ENCODE results near the gene EFCAB14.
"Not testable (repeated sequence)": the region's sequence is repeated elsewhere in the genome, so short reads cannot be mapped to it uniquely, and the experiment has no call there.

Gene EFCAB14

GRCh38 chr1:46699666-46700065 lies 19.2 kb downstream of the EFCAB14 start:
- no peak for DNase-seq (ENCODE audit: extremely low spot score)
- TF ChIP-seq HDGF (IDR thresholded peaks at IDR 0.05; ENCODE audit: borderline replicate concordance) (no peak), FOXK2 (IDR thresholded peaks at IDR 0.05) (no peak), LEF1 (IDR thresholded peaks at IDR 0.05; ENCODE audit: borderline replicate concordance) (no peak), NFRKB (IDR thresholded peaks at IDR 0.05) (no peak), PKNOX1 (IDR thresholded peaks at IDR 0.05) (no peak), FOXM1 (IDR thresholded peaks at IDR 0.05; ENCODE audit: borderline replicate concordance) (no peak), FOXA1 (IDR thresholded peaks at IDR 0.05) (no peak), SUZ12 (IDR thresholded peaks at IDR 0.05) (no peak), ZNF384 (IDR thresholded peaks at IDR 0.05) (no peak), BHLHE40 (IDR thresholded peaks at IDR 0.05; ENCODE audit: borderline replicate concordance) (no peak), L3MBTL2 (conservative IDR thresholded peaks at IDR 0.05) (no peak), ARNT (IDR thresholded peaks at IDR 0.05) (no peak), SP1 (IDR thresholded peaks at IDR 0.05) (no peak)
- ChIA-PET CTCF (interaction anchor here (0.6 kb wide), 1 partner anchor 75 kb away, joined by 3 read pairs; no protein-coding TSS in a partner anchor), POLR2A (no interaction called here)

GRCh38 chr1:46697053-46697452 lies 21.9 kb downstream of the EFCAB14 start:
- DNase-seq (ENCODE audit: extremely low spot score): no peak
- POLR2A ChIA-PET: no interaction called here
- CTCF ChIA-PET: interaction anchor here (0.6 kb wide), 1 partner anchor 66 kb away, joined by 4 read pairs; no protein-coding TSS in a partner anchor
- TF ChIP-seq ELF4 (IDR thresholded peaks at IDR 0.05): no peak
- no peak for TF ChIP-seq ZNF384 (IDR thresholded peaks at IDR 0.05)
- TF ChIP-seq L3MBTL2 (conservative IDR thresholded peaks at IDR 0.05): no peak
- TF ChIP-seq FOXM1 (IDR thresholded peaks at IDR 0.05; ENCODE audit: borderline replicate concordance): no peak
- TF ChIP-seq BHLHE40 (IDR thresholded peaks at IDR 0.05; ENCODE audit: borderline replicate concordance): no peak
- TF ChIP-seq FOXA1 (IDR thresholded peaks at IDR 0.05): no peak
- no peak for TF ChIP-seq PKNOX1 (IDR thresholded peaks at IDR 0.05)
- TF ChIP-seq SUZ12 (IDR thresholded peaks at IDR 0.05): no peak
- no peak for TF ChIP-seq TARDBP (IDR thresholded peaks at IDR 0.05)
- no peak for TF ChIP-seq HDGF (IDR thresholded peaks at IDR 0.05; ENCODE audit: borderline replicate concordance)
- no peak for TF ChIP-seq ARNT (IDR thresholded peaks at IDR 0.05)
- TF ChIP-seq LEF1 (IDR thresholded peaks at IDR 0.05; ENCODE audit: borderline replicate concordance): no peak
- no peak for TF ChIP-seq CTBP1 (IDR thresholded peaks at IDR 0.05; ENCODE audit: borderline replicate concordance)
- no peak for TF ChIP-seq SP1 (IDR thresholded peaks at IDR 0.05)

GRCh38 chr1:46694676-46695075 lies 24.2 kb downstream of the EFCAB14 start:
- DNase-seq (ENCODE audit: extremely low spot score); POLR2A ChIA-PET; CTCF ChIA-PET: not testable (repeated sequence)

- POLR2A ChIA-PET: no interaction called here
- TF ChIP-seq SUZ12 (IDR thresholded peaks at IDR 0.05) (no peak), LEF1 (IDR thresholded peaks at IDR 0.05; ENCODE audit: borderline replicate concordance) (no peak), ARNT (IDR thresholded peaks at IDR 0.05) (no peak), HDGF (IDR thresholded peaks at IDR 0.05; ENCODE audit: borderline replicate concordance) (no peak), FOXK2 (IDR thresholded peaks at IDR 0.05) (no peak), TARDBP (IDR thresholded peaks at IDR 0.05) (no peak), PKNOX1 (IDR thresholded peaks at IDR 0.05) (no peak), SP1 (IDR thresholded peaks at IDR 0.05) (no peak), NFRKB (IDR thresholded peaks at IDR 0.05) (no peak), FOXA1 (IDR thresholded peaks at IDR 0.05) (no peak)
- DNase-seq (ENCODE audit: extremely low spot score): no peak
- CTCF ChIA-PET: no interaction called here
Observed at GRCh38 chr1:46692811-46693770, 25.8 kb downstream of the EFCAB14 start.

- POLR2A ChIA-PET: no interaction called here
- CTCF ChIA-PET: no interaction called here
- no peak for DNase-seq (ENCODE audit: extremely low spot score)
- no peak for TF ChIP-seq NFRKB (IDR thresholded peaks at IDR 0.05)
- TF ChIP-seq PKNOX1 (IDR thresholded peaks at IDR 0.05): no peak
- no peak for TF ChIP-seq FOXM1 (IDR thresholded peaks at IDR 0.05; ENCODE audit: borderline replicate concordance)
- TF ChIP-seq ARNT (IDR thresholded peaks at IDR 0.05): no peak
- TF ChIP-seq FOXA1 (IDR thresholded peaks at IDR 0.05): no peak
- TF ChIP-seq ELF4 (IDR thresholded peaks at IDR 0.05): no peak
- TF ChIP-seq BHLHE40 (IDR thresholded peaks at IDR 0.05; ENCODE audit: borderline replicate concordance): no peak
- no peak for TF ChIP-seq HDGF (IDR thresholded peaks at IDR 0.05; ENCODE audit: borderline replicate concordance)
- TF ChIP-seq L3MBTL2 (conservative IDR thresholded peaks at IDR 0.05): no peak
- no peak for TF ChIP-seq ZNF384 (IDR thresholded peaks at IDR 0.05)
- TF ChIP-seq SP1 (IDR thresholded peaks at IDR 0.05): no peak
- TF ChIP-seq LEF1 (IDR thresholded peaks at IDR 0.05; ENCODE audit: borderline replicate concordance): no peak
- TF ChIP-seq SUZ12 (IDR thresholded peaks at IDR 0.05): no peak
- no peak for TF ChIP-seq TARDBP (IDR thresholded peaks at IDR 0.05)
- TF ChIP-seq CTBP1 (IDR thresholded peaks at IDR 0.05; ENCODE audit: borderline replicate concordance): no peak
- TF ChIP-seq FOXK2 (IDR thresholded peaks at IDR 0.05): no peak
Observed at GRCh38 chr1:46691997-46692790, 26.7 kb downstream of the EFCAB14 start.
